GM19468 (cell line): ENCODE measurements around the gene KIF3B.
"Not testable (repeated sequence)": the region's sequence is repeated elsewhere in the genome, so short reads cannot be mapped to it uniquely, and the experiment has no call there.

Experiments
- ATAC-seq: cut with Tn5 transposase; IDR thresholded peaks from one replicate; pipeline ENCODE4 v1.9.1; 2021; ENCODE audit warnings: mild to moderate bottlenecking, moderate library complexity, moderate number of reproducible peaks; ENCODE audit not compliant: unreplicated experiment; ENCODE audit errors: extremely low read depth

The KIF3B gene

GRCh38 chr20:32291166-32291565, 13.7 kb downstream of the KIF3B start:
- ATAC-seq: no peak

GRCh38 chr20:32292548-32292947, 15.1 kb downstream of the KIF3B start:
- ATAC-seq: no peak

GRCh38 chr20:32294071-32294470, 16.6 kb downstream of the KIF3B start:
- no peak for ATAC-seq

- ATAC-seq: no peak
Observed at GRCh38 chr20:32296412-32296811, 19.0 kb downstream of the KIF3B start.

- no peak for ATAC-seq
Observed at GRCh38 chr20:32296819-32297420, 19.5 kb downstream of the KIF3B start.

GRCh38 chr20:32297439-32297838, 20.0 kb downstream of the KIF3B start:
- no peak for ATAC-seq

GRCh38 chr20:32300647-32301046, 23.2 kb downstream of the KIF3B start:
- ATAC-seq: no peak

- ATAC-seq: no peak
Observed at GRCh38 chr20:32301719-32302506, 24.5 kb downstream of the KIF3B start.

GRCh38 chr20:32302507-32302872, 25.0 kb downstream of the KIF3B start:
- no peak for ATAC-seq

GRCh38 chr20:32304131-32304746, 26.8 kb downstream of the KIF3B start:
- ATAC-seq: no peak

- no peak for ATAC-seq
Observed at GRCh38 chr20:32312718-32313424, 35.4 kb downstream of the KIF3B start.

GRCh38 chr20:32314768-32315167, 37.3 kb downstream of the KIF3B start:
- no peak for ATAC-seq

GRCh38 chr20:32315399-32315798, 37.9 kb downstream of the KIF3B start:
- no peak for ATAC-seq

GRCh38 chr20:32315891-32316290, 38.4 kb downstream of the KIF3B start:
- ATAC-seq: no peak

GRCh38 chr20:32316667-32317066, 39.2 kb downstream of the KIF3B start:
- no peak for ATAC-seq

GRCh38 chr20:32319100-32319499, 41.6 kb downstream of the KIF3B start:
- no peak for ATAC-seq

- no peak for ATAC-seq
Observed at GRCh38 chr20:32320305-32320704, 42.9 kb downstream of the KIF3B start.

GRCh38 chr20:32321390-32321789, 43.9 kb downstream of the KIF3B start:
- ATAC-seq: no peak

GRCh38 chr20:32322260-32322659, 44.8 kb downstream of the KIF3B start:
- ATAC-seq: not testable (repeated sequence)

GRCh38 chr20:32323761-32324160, 46.3 kb downstream of the KIF3B start:
- ATAC-seq: not testable (repeated sequence)
